Measurements from ENCODE around the gene S100A11.
A peak's percentile ranks its signal among the peaks of the same experiment; 100 is the strongest.
"Not testable (repeated sequence)": the region's sequence is repeated elsewhere in the genome, so short reads cannot be mapped to it uniquely, and the experiment has no call there.

S100A11 gene

GRCh38 chr1:152036267-152037216, at the start of gene S100A11:
Gene S100A11, minus strand, starts transcription at chr1:152037004. Its CDS starts 89 bp downstream, at chr1:152036915.
- peak; percentile 89 to 92 for DNase-seq

GRCh38 chr1:152084853-152085252, 48.0 kb upstream of the S100A11 start:
- no peak for DNase-seq

- not testable (repeated sequence) for DNase-seq
These were observed 44.2 kb upstream of the S100A11 start for GRCh38 chr1:152081026-152081425.

- DNase-seq = not testable (repeated sequence)
These were observed 43.7 kb upstream of the S100A11 start for GRCh38 chr1:152080494-152080893.

- DNase-seq = no peak
These were observed 42.1 kb upstream of the S100A11 start for GRCh38 chr1:152078831-152079441.

- DNase-seq = no peak
These were observed 35.5 kb upstream of the S100A11 start for GRCh38 chr1:152072311-152072710.

GRCh38 chr1:152071123-152071522, 34.3 kb upstream of the S100A11 start:
- DNase-seq = no peak

GRCh38 chr1:152067929-152068328, 31.1 kb upstream of the S100A11 start:
- DNase-seq = no peak

GRCh38 chr1:152067150-152067549, 30.3 kb upstream of the S100A11 start:
- no peak for DNase-seq

GRCh38 chr1:152061952-152062351, 25.1 kb upstream of the S100A11 start:
- no peak for DNase-seq

- DNase-seq = no peak
These were observed 16.6 kb upstream of the S100A11 start for GRCh38 chr1:152053375-152053774.

- peak; percentile 88 to 91 for DNase-seq
These were observed 15.8 kb upstream of the S100A11 start for GRCh38 chr1:152052606-152053005.

GRCh38 chr1:152050886-152051675, 14.3 kb upstream of the S100A11 start:
- DNase-seq = no peak

GRCh38 chr1:152049291-152050083, 12.7 kb upstream of the S100A11 start:
- DNase-seq = no peak

GRCh38 chr1:152048416-152049009, 11.7 kb upstream of the S100A11 start:
- peak; percentile 70 to 79 for DNase-seq

GRCh38 chr1:152047730-152048415, 11.1 kb upstream of the S100A11 start:
- peak; percentile 89 to 92 for DNase-seq

- no peak for DNase-seq
These were observed 10.6 kb upstream of the S100A11 start for GRCh38 chr1:152047413-152047729.

GRCh38 chr1:152044386-152044785, 7.6 kb upstream of the S100A11 start:
- no peak for DNase-seq

- no peak for DNase-seq
These were observed 7.1 kb upstream of the S100A11 start for GRCh38 chr1:152043870-152044269.

- DNase-seq = no peak
These were observed 5.2 kb upstream of the S100A11 start for GRCh38 chr1:152042030-152042429.

- no peak for DNase-seq
These were observed 3.1 kb upstream of the S100A11 start for GRCh38 chr1:152039886-152040285.

GRCh38 chr1:152039461-152039860, 2.7 kb upstream of the S100A11 start:
- DNase-seq = no peak
